Smooth muscle cell (in vitro differentiated cells): ENCODE data around the gene NACC2. TPM values are rescaled to one million over a fixed set of nuclear protein-coding genes. Genes with fewer than 3 reads are reported as not detected.

Experiments used
- DNase-seq: peaks from one replicate; lab custom pipeline; 2025; ENCODE audit not compliant: unreplicated experiment; lab: John Stamatoyannopoulos, UW
- H2AFZ ChIP-seq: fragments of 200-600 bp; sonication (generic); 2 replicates; pipeline ENCODE4 v1.6.0; 2016; ENCODE audit warnings: antibody characterized with exemption, low read depth, mild to moderate bottlenecking
- H3F3A ChIP-seq: fragments of 200-600 bp; sonication (generic); 2 replicates; pipeline ENCODE4 v1.6.0; 2017; ENCODE audit warnings: antibody characterized with exemption, low read depth
- H3K27ac ChIP-seq: fragments of 200-600 bp; sonication (generic); 2 replicates; pipeline ENCODE4 v1.5.1; 2016; ENCODE audit warnings: low read depth, mild to moderate bottlenecking
- H3K27me3 ChIP-seq: fragments of 200-600 bp; sonication (generic); 2 replicates; pipeline ENCODE4 v1.6.1; 2016; ENCODE audit warnings: low read depth, mild to moderate bottlenecking
- H3K36me3 ChIP-seq: fragments of 200-600 bp; sonication (generic); 2 replicates; pipeline ENCODE4 v1.5.1; 2016; ENCODE audit warnings: low read depth
- H3K4me1 ChIP-seq: fragments of 200-600 bp; sonication (generic); 2 replicates; pipeline ENCODE4 v1.5.1; 2016; ENCODE audit warnings: low read depth
- H3K4me2 ChIP-seq: fragments of 200-600 bp; sonication (generic); 2 replicates; pipeline ENCODE4 v1.6.0; 2016; ENCODE audit warnings: mild to moderate bottlenecking
- H3K4me3 ChIP-seq: fragments of 200-600 bp; sonication (generic); 2 replicates; pipeline ENCODE4 v1.5.1; 2016; ENCODE audit warnings: mild to moderate bottlenecking
- H3K79me2 ChIP-seq: fragments of 200-600 bp; sonication (generic); 2 replicates; pipeline ENCODE4 v1.6.0; 2016; ENCODE audit warnings: low read depth, mild to moderate bottlenecking
- H3K9ac ChIP-seq: fragments of 200-600 bp; sonication (generic); 2 replicates; pipeline ENCODE4 v1.6.0; 2016; ENCODE audit warnings: low read depth
- H3K9me3 ChIP-seq: fragments of 200-600 bp; sonication (generic); replicated peaks from 2 replicates; pipeline ENCODE4 v1.5.1; 2016; ENCODE audit warnings: low read depth
- H4K20me1 ChIP-seq: fragments of 200-600 bp; sonication (generic); 2 replicates; pipeline ENCODE4 v1.6.0; 2016; ENCODE audit warnings: low read depth
- CTCF ChIP-seq: fragments of 200-600 bp; sonication (generic); IDR thresholded peaks from 2 replicates; pipeline ENCODE4 v1.5.1; 2017; ENCODE audit warnings: borderline replicate concordance, mild to moderate bottlenecking, antibody characterized with exemption; ENCODE audit not compliant: insufficient read depth, poor library complexity, severe bottlenecking
- WGBS: methylation state at CpG from one replicate; pipeline ENCODE4 v1.1.7; 2016; ENCODE audit warnings: low lambda C conversion rate; 5-methylcytosine and 5-hydroxymethylcytosine counted together
- polyA plus RNA-seq: library from polyadenylated mRNA; unstranded; fragments of >200 nt; fragmentation: Nextera tagmentation; extraction: Ambion mirVana; gene quantifications from 2 replicates; pipeline ENCODE4 v1.2.1, GENCODE V29; 2016
- total RNA-seq: library from RNA; depleted of rRNA; stranded (reverse); fragments of >200 nt; gene quantifications from 2 replicates; pipeline ENCODE4 v1.2.3, GENCODE V29; 2014

Gene NACC2
- total and polyA plus RNA-seq, 2 experiments from 2014 or later = 6.7 to 8.8 TPM

- Histone ChIP-seq H2AFZ (no peak overlapping the region), H3K4me3 (no peak overlapping the region), H4K20me1 (peaks cover 96% of the 10 kb centered on the region), H3K9me3 (no peaks in the 10 kb centered on the region), H3K27ac (no peak overlapping the region), H3K27me3 (no peaks in the 10 kb centered on the region), H3K79me2 (peaks cover 71% of the 10 kb centered on the region), H3K36me3 (no peaks in the 10 kb centered on the region), H3K4me2 (no peak overlapping the region), H3F3A (no peaks in the 10 kb centered on the region), H3K4me1 (no peaks in the 10 kb centered on the region), H3K9ac (no peak overlapping the region)
- 94% methylated on average over 16 of the region's 16 CpGs for WGBS
- no peak for TF ChIP-seq CTCF
- no peak for DNase-seq
Measured at GRCh38 chr9:136023410-136024225, 71.5 kb downstream of the NACC2 start.

DNA sequence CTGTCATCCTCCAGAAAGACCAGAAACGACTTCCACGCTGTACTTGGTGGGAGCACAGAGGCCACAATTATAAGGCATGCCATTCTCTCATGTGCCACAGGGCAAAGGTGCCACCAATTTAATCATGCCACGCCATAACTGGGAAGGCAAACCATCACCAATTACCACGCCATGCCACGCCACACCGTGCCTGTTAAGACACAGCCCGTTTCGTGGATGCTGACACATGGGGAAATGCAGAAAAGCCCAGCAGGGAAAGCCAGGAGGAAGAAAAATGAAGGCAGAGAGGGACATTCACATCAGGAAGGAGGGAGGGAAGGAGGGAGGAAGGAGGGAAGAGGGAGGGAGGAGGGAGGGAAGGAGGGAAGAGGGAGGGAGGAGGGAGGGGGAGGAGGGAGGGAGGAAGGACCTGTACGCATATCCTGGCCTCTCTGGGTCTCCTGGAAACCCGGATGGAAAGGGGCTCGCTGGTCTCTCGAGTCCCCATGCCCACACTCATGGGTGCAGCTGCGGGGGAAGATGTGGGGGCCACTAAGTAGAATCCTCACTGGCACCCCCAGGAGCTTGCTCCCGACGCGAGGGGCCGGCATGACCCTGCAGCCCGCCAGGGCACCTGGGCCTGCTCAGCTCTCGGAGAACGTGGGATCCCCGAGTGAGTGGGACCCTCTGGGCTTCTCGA, 72.2 kb downstream of the NACC2 start:
- Histone ChIP-seq H3K27ac (no peak overlapping the region), H3K4me1 (no peaks in the 10 kb centered on the region), H2AFZ (no peak overlapping the region), H3F3A (no peaks in the 10 kb centered on the region), H3K4me3 (no peak overlapping the region), H3K4me2 (no peak overlapping the region), H3K9me3 (no peaks in the 10 kb centered on the region), H3K9ac (no peak overlapping the region), H3K36me3 (no peaks in the 10 kb centered on the region), H3K27me3 (no peaks in the 10 kb centered on the region), H4K20me1 (peaks cover 96% of the 10 kb centered on the region), H3K79me2 (peaks cover 75% of the 10 kb centered on the region)
- no peak for DNase-seq
- 99% methylated on average over 21 of the region's 22 CpGs for WGBS
- no peak for TF ChIP-seq CTCF

DNA sequence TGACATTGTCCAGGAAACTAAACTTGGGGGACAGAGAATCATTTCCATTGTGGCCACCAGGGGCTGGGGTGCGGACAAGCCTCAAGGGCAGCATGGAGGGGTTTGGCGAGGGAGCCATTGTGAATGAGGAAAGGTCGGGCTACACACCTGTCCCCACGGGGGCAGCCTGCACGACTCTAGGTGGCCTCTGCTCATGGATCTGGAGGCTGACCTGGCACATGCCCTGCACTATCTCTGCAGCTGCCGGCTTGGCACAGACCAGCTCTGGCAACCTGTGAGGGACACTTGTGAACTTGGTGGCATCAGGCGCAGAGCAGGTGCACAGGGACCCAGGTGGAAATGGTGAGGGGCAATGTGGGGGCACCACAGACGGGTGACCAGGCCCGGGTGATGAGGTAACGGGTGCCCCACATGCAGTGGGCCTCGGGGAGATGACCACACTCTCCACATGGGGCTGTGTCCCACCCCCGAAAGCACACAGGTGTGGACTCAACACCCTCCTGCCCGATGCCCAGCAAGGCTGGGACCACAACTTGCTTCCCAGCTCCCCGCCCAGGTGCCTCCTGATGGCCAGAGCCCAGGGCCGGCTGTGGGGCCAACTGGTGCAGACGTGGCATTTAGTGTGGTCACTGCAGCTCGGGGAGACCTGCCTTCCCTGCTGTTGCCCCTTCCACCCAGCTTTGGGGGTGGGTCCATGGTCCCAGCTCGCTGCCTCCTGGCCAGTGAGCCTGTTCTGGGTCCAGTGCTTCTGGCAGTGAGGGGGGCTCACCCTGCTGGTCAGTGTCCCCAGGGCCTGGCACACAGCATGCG, 73.0 kb downstream of the NACC2 start:
- Histone ChIP-seq H3K4me3 (no peak overlapping the region), H2AFZ (no peak overlapping the region), H3K27me3 (no peaks in the 10 kb centered on the region), H4K20me1 (peaks cover 96% of the 10 kb centered on the region), H3K79me2 (peaks cover 72% of the 10 kb centered on the region), H3K9me3 (no peaks in the 10 kb centered on the region), H3K4me1 (no peaks in the 10 kb centered on the region), H3F3A (no peaks in the 10 kb centered on the region), H3K27ac (no peak overlapping the region), H3K4me2 (no peak overlapping the region), H3K36me3 (no peaks in the 10 kb centered on the region), H3K9ac (no peak overlapping the region)
- WGBS = 97% methylated on average over 18 of the region's 19 CpGs
- no peak for DNase-seq
- TF ChIP-seq CTCF = no peak
